Hematopoietic multipotent progenitor cell treated with erythropoietin and hydrocortisone succinate and interleukin-3 and kit ligand, for 6 days (in vitro differentiated cells): ENCODE measurements around the gene HSPB6.
"Not testable (repeated sequence)": the region's sequence is repeated elsewhere in the genome, so short reads cannot be mapped to it uniquely, and the experiment has no call there.

Experiments
- DNase-seq: peaks from one replicate; pipeline ENCODE4 v3.0.0-alpha.2; 2015

HSPB6 gene

GRCh38 chr19:35729021-35729420 lies 27.8 kb downstream of the HSPB6 start:
- no peak for DNase-seq

DNA sequence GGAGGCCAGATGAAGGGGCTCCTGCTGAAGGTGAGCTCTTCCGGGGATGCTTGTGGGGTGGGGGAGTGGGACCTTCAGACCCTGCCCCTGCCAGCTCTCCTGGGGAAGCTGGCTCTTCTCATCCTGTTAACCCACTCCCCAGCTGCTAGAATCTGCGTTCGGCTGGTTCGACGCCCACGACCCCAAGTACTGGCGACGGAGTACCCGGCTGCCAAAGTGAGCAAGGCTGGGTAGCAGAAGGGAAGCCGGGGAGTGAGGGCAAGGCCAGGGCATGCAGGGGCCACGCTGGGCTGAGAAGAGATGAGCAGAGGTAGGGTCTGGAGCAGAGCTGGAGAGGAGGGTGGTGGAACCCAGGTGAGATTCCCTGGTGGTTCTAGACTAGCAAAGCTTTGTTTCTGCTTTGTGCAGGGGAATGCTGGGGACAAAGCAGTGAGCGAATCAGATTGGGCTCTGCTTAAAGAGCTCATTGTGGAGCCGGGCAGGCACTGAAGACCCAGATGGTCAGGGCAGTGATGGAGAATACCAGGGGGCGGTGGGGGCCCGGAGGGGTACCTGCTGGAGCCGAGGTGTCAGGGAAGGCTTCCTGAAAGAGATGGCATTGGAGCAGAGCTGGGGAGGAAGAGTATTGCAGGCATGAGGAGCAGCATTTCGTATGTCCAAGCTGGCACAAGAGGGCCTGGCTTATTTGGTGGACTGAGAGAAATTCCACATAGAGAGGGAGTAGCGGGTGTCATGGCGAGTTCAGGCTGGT lies 28.7 kb downstream of the HSPB6 start:
- no peak for DNase-seq

DNA sequence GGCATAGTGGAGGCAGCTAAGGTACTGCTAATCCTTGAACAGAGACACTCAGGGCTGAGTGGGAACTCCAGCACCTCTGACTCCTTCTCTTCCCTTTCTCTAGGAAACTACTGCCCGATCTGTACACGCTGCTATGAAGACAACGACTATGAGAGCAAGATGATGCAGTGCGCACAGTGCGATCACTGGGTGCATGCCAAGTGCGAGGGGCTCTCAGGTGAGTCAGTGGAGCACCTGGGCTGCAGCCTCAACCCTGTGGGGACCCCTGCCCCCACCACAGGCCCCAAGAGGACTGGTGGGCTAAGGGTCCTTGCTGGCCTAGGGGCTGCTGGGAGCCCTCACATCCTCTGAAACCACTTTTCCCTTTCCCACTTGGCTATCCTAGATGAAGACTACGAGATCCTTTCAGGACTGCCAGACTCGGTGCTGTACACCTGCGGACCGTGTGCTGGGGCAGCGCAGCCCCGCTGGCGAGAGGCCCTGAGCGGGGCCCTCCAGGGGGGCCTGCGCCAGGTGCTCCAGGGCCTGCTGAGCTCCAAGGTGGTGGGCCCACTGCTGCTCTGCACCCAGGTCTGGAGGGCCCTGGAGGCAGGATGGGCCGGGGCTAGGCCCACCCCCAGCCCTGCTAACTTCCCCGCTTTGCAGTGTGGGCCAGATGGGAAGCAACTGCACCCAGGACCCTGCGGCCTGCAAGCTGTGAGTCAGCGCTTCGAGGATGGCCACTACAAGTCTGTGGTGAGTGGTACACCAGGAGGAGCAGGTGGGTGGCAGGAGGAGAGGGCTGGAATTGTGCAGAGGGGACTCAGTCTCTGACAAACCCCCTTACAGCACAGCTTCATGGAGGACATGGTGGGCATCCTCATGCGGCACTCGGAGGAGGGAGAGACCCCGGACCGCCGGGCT lies 29.5 kb downstream of the HSPB6 start:
- DNase-seq, result no peak

GRCh38 chr19:35725216-35725861 lies 31.5 kb downstream of the HSPB6 start:
- no peak for DNase-seq

DNA sequence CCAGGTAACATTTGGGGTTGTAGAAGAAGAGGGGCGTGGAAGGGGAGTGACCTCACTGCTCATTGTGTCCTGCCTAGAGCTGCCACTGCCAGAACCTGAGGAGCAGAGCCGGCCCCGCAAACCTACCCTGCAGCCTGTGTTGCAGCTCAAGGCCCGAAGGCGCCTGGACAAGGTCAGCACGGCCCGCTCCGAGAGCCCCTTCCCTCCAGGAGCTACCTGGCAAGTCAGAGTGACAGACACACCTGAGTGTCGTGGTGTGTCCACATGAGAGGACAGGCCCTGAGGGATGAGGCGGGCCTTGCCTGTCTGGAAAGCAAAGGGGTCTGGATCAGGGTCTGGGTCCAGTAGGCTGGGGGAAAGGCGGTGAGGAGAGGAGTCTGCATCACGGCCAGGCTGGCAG lies 32.3 kb downstream of the HSPB6 start:
- DNase-seq, result no peak

GRCh38 chr19:35724132-35724531 lies 32.7 kb downstream of the HSPB6 start:
- DNase-seq, result not testable (repeated sequence)

GRCh38 chr19:35723671-35724070 lies 33.2 kb downstream of the HSPB6 start:
- no peak for DNase-seq

GRCh38 chr19:35722897-35723296 lies 33.9 kb downstream of the HSPB6 start:
- no peak for DNase-seq

DNA sequence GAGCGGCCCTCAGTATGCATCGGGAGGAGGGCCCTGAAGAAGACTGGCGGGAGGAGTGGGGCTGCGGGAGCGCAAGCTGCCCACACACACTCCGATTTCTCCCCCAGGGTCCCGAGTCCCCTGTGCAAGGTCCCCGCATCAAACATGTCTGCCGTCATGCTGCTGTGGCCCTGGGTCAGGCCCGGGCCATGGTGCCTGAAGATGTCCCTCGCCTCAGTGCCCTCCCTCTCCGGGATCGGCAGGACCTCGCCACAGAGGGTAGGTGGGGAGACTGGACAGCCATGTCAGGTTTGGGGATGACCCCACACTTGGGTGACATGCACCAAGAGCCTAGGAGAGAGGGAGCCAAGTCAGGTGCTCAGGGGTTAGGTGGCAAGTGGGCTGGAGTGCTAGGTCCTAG lies 34.4 kb downstream of the HSPB6 start:
- no peak for DNase-seq

- no peak for DNase-seq
These were observed 35.5 kb downstream of the HSPB6 start for GRCh38 chr19:35721374-35721773.

GRCh38 chr19:35720648-35721047 lies 36.2 kb downstream of the HSPB6 start:
- DNase-seq, result no peak

DNA sequence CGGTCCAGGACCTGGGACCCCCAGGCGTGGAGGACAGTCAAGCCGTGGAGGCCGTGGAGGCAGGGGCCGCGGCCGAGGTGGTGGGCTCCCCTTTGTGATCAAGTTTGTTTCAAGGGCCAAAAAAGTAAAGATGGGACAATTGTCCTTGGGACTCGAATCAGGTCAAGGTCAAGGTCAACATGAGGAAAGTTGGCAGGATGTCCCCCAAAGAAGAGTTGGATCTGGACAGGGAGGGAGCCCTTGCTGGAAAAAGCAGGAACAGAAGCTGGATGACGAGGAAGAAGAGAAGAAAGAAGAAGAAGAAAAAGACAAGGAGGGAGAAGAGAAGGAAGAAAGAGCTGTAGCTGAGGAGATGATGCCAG lies 36.7 kb downstream of the HSPB6 start:
- no peak for DNase-seq

DNA sequence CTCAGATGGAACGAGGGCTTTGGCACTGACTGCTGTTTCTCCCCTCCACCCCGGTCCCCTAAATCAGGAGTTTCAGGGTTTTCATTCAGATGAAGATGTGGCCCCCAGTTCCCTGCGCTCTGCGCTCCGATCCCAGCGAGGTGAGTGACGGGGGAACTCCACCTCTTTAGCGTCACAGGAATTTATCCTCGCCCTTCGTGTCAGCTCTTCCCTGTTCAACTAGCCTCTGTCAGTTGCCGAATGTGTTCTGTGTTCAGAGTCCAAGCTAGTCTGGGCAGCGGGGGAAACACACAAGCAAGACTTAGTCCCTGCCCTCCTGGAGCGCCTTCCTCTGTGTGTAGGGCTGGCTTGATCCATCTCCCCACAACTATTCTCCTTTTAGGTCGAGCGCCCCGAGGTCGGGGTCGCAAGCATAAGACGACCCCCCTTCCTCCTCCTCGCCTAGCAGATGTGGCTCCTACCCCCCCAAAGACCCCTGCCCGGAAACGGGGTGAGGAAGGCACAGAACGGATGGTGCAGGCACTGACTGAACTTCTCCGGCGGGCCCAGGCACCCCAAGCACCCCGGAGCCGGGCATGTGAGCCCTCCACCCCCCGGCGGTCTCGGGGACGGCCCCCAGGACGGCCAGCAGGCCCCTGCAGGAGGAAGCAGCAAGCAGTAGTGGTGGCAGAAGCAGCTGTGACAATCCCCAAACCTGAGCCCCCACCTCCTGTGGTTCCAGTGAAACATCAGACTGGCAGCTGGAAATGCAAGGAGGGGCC lies 37.2 kb downstream of the HSPB6 start:
- no peak for DNase-seq

- DNase-seq, result peak; percentile 44
These were observed 38.3 kb downstream of the HSPB6 start for GRCh38 chr19:35718345-35719041.

GRCh38 chr19:35717665-35718344 lies 39.0 kb downstream of the HSPB6 start, which contains the start of gene KMT2B:
KMT2B (plus strand) TSS chr19:35718003; CDS start chr19:35718019, 16 bp downstream.
- no peak for DNase-seq

DNA sequence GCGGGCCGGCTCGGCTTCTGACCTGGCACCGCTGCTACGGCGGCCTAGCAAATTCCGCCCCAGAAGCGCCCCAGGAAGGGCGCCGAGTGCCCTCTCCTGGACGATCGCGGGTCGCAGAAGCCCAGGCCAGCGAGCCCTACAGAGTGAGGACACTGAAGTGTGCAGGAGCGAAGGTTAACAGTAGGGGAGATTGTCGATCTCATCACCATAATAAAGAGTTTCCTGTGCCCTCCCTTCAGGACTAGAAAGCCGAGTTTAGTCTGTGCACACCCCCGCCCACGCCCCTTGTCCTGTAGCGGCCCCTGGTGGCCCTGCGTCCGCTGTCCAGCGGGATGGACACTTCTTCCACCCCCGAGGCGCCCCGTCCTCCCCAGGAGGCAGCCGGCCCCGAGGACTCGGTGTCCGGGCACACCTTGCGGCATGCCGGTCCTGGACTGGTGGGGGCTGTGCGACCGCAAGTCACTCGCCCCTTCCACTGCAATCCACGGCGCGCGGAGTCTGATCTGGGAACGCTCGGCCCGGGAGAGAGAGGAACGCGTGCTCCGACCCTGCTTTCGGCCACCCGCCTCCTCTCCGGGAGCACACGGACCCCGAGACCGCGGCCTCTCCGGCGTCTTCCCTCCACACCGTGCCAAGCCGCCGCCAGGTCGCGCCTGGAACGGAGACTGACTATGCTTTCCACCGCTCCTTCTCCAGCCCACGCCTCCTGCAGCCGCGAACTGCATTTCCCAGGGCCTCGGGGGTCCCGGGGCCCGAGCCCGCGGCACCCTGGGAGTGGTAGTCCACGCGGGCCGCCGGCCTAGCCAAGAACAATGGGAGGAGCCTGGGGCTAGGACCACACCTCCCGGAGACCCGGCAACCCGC lies 39.8 kb downstream of the HSPB6 start:
- peak; percentile 98 for DNase-seq

- peak; percentile 27 for DNase-seq
These were observed 40.6 kb downstream of the HSPB6 start for GRCh38 chr19:35715981-35716800.

DNA sequence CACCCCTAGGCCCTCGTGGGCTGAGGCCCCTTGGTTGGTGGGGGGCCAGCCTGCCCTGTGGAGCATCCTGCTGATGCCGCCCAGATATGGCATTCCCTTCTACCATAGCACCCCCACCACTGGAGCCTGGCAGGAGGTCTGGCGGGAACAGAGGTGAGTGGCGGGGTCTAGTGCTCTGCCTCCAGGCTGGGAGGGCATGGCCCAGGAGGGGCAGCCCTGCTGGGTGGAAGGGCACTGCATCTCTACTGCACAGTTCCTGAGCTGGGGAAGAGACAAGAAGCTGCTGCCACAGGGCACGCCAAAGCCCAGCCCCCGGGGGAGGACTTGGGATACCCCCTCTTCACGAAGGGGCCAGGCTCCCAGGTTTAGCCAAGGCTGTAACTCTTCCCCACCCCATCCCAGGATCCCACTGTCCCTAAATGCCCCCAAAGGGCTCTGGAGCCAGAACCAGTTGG lies 41.4 kb downstream of the HSPB6 start:
- DNase-seq, result no peak

GRCh38 chr19:35714601-35715354 lies 42.1 kb downstream of the HSPB6 start:
- DNase-seq, result peak; percentile 55
